Mesothelial cell of epicardium (in vitro differentiated cells): ENCODE measurements around the gene TMEM232. TPM values are rescaled to one million over a fixed set of nuclear protein-coding genes. Genes with fewer than 3 reads are reported as not detected.

ENCODE experiments used
- DNase-seq, 2 experiments: peaks; one replicate each; pipeline ENCODE4 v3.0.0; 2021; ENCODE audit warnings: low spot score in 2 of 2; ENCODE audit not compliant: unreplicated experiment in 2 of 2
- H3K27ac Mint-ChIP-seq: 2 replicates; pipeline ENCODE4 v1.8.0; 2021; ENCODE audit warnings: mixed read lengths
- H3K27me3 Mint-ChIP-seq: 2 replicates; pipeline ENCODE4 v1.8.0; 2021; ENCODE audit warnings: low read depth, mixed read lengths
- H3K36me3 Mint-ChIP-seq: 2 replicates; pipeline ENCODE4 v1.8.0; 2021; ENCODE audit warnings: mixed read lengths
- H3K4me1 Mint-ChIP-seq: 2 replicates; pipeline ENCODE4 v1.8.0; 2021; ENCODE audit warnings: mixed read lengths
- H3K4me3 Mint-ChIP-seq: 2 replicates; pipeline ENCODE4 v1.8.0; 2021; ENCODE audit warnings: mild to moderate bottlenecking, moderate library complexity, mixed read lengths
- H3K9me3 Mint-ChIP-seq: 2 replicates; pipeline ENCODE4 v1.8.0; 2021; ENCODE audit warnings: mixed read lengths
- CTCF ChIP-seq: fragments of 200-600 bp; sonication (generic); IDR thresholded peaks from one replicate; pipeline ENCODE4 v1.5.0; 2021; ENCODE audit warnings: antibody characterized with exemption; ENCODE audit not compliant: unreplicated experiment
- total RNA-seq: library from RNA; stranded (reverse); gene quantifications from 3 replicates; pipeline ENCODE4 v1.2.1, GENCODE V29; 2021

TMEM232 gene
- total RNA-seq, 1 donor from 2014 or later = 6.5 TPM

- Mint-ChIP-seq H3K27me3 (peaks cover 2% of the 10 kb centered on the region), H3K9me3 (peaks cover 8% of the 10 kb centered on the region), H3K4me3 (no peak overlapping the region), H3K36me3 (no peaks in the 10 kb centered on the region), H3K4me1 (no peaks in the 10 kb centered on the region), H3K27ac (no peak overlapping the region)
- no peak for DNase-seq
- TF ChIP-seq CTCF = no peak
Observed at GRCh38 chr5:110383231-110383630, 343.2 kb downstream of the TMEM232 start.

GRCh38 chr5:110377943-110378342, 348.5 kb downstream of the TMEM232 start:
- Mint-ChIP-seq H3K27ac (no peak overlapping the region), H3K27me3 (no peaks in the 10 kb centered on the region), H3K4me1 (peaks cover 23% of the 10 kb centered on the region), H3K4me3 (no peak overlapping the region), H3K36me3 (no peaks in the 10 kb centered on the region), H3K9me3 (peaks cover 3% of the 10 kb centered on the region)
- DNase-seq = no peak
- no peak for TF ChIP-seq CTCF

GRCh38 chr5:110377361-110377760, 349.1 kb downstream of the TMEM232 start:
- no peak for DNase-seq
- Mint-ChIP-seq H3K36me3 (no peaks in the 10 kb centered on the region), H3K27me3 (no peaks in the 10 kb centered on the region), H3K9me3 (no peaks in the 10 kb centered on the region), H3K4me1 (peaks cover 23% of the 10 kb centered on the region), H3K4me3 (no peak overlapping the region), H3K27ac (no peak overlapping the region)
- no peak for TF ChIP-seq CTCF

GRCh38 chr5:110376281-110376951, 350.1 kb downstream of the TMEM232 start:
- H3K27ac Mint-ChIP-seq = no peak overlapping the region
- H3K4me1 Mint-ChIP-seq = peaks cover 23% of the 10 kb centered on the region

GRCh38 chr5:110371725-110372041, 354.8 kb downstream of the TMEM232 start:
- no peaks in the 10 kb centered on the region for H3K36me3 Mint-ChIP-seq
- no peaks in the 10 kb centered on the region for H3K27me3 Mint-ChIP-seq
- H3K4me1 Mint-ChIP-seq = peaks cover 11% of the 10 kb centered on the region
- peaks cover 8% of the 10 kb centered on the region for H3K9me3 Mint-ChIP-seq
- H3K27ac Mint-ChIP-seq = no peak overlapping the region
- no peak for TF ChIP-seq CTCF
- no peak for DNase-seq
- no peak overlapping the region for H3K4me3 Mint-ChIP-seq

More at GRCh38 chr5:110376281-110376951, 350.1 kb downstream of the TMEM232 start:
- no peak for DNase-seq
- no peak overlapping the region for H3K4me3 Mint-ChIP-seq
- H3K27me3 Mint-ChIP-seq = no peaks in the 10 kb centered on the region
- no peaks in the 10 kb centered on the region for H3K36me3 Mint-ChIP-seq
- TF ChIP-seq CTCF = no peak
- no peaks in the 10 kb centered on the region for H3K9me3 Mint-ChIP-seq
